CD4-positive, CD25-positive, alpha-beta regulatory T cell (primary cell): Measurements from ENCODE around the gene CARNS1. TPM values are rescaled to one million over a fixed set of nuclear protein-coding genes. Genes with fewer than 3 reads are reported as not detected.

Experiments used
- ATAC-seq, 2 donors: fragments of 150-1000 bp; cut with Tn5 transposase; one replicate each; pipeline ENCODE4 v1.10.0; 2021; ENCODE audit warnings: low read depth in 2 of 2, moderate number of reproducible peaks in 2 of 2, moderate library complexity in 1 of 2
- DNase-seq, 3 donors: peaks; one replicate each; pipeline versions ENCODE4 v3.0.0 to v3.0.0-alpha.2; 2012 to 2022; ENCODE audit warnings: mixed read lengths in 1 of 3
- H3K27ac ChIP-seq: one replicate; pipeline ENCODE4 v1.7.0; 2013; ENCODE audit warnings: mild to moderate bottlenecking, low read length; ENCODE audit not compliant: insufficient read depth, poor library complexity, severe bottlenecking
- H3K27me3 ChIP-seq: one replicate; pipeline ENCODE4 v1.7.0; 2013; ENCODE audit warnings: low read length; ENCODE audit not compliant: control insufficient read depth, insufficient read depth
- H3K36me3 ChIP-seq: one replicate; pipeline ENCODE4 v1.7.0; 2013; ENCODE audit warnings: mild to moderate bottlenecking, low read length, moderate library complexity; ENCODE audit not compliant: control insufficient read depth, insufficient read depth
- H3K4me1 ChIP-seq: 2 replicates; pipeline ENCODE4 v1.7.0; 2013; ENCODE audit warnings: mild to moderate bottlenecking, low read length; ENCODE audit not compliant: insufficient read depth, control insufficient read depth, poor library complexity, severe bottlenecking
- H3K4me3 ChIP-seq: one replicate; pipeline ENCODE4 v1.7.0; 2013; ENCODE audit warnings: low read depth, mild to moderate bottlenecking, low read length, moderate library complexity
- H3K9me3 ChIP-seq, 2 experiments: 1 replicate in 1 of 2; 2 replicates in 1 of 2; pipeline ENCODE4 v1.7.0; 2013; ENCODE audit warnings: low read length in 2 of 2, mild to moderate bottlenecking in 1 of 2, moderate library complexity in 1 of 2; ENCODE audit not compliant: control insufficient read depth in 2 of 2
- H3K27ac Mint-ChIP-seq, 3 donors: one replicate each; pipeline ENCODE4 v1.8.0; 2020 to 2022; ENCODE audit warnings: mild to moderate bottlenecking in 3 of 3, mixed read lengths in 3 of 3, moderate library complexity in 2 of 3
- H3K27me3 Mint-ChIP-seq: one replicate; pipeline ENCODE4 v1.8.0; 2022; ENCODE audit warnings: mild to moderate bottlenecking, mixed read lengths
- H3K36me3 Mint-ChIP-seq: one replicate; pipeline ENCODE4 v1.8.0; 2020; ENCODE audit warnings: mixed read lengths
- H3K4me1 Mint-ChIP-seq, 4 donors: one replicate each; pipeline ENCODE4 v1.8.0; 2020 to 2022; ENCODE audit warnings: mixed read lengths in 4 of 4, mild to moderate bottlenecking in 1 of 4
- H3K4me3 Mint-ChIP-seq, 4 donors: one replicate each; pipeline ENCODE4 v1.8.0; 2020 to 2022; ENCODE audit warnings: mild to moderate bottlenecking in 4 of 4, mixed read lengths in 4 of 4, moderate library complexity in 3 of 4
- H3K9me3 Mint-ChIP-seq, 7 donors: one replicate each; pipeline ENCODE4 v1.8.0; 2020 to 2022; ENCODE audit warnings: mixed read lengths in 7 of 7, mild to moderate bottlenecking in 3 of 7, moderate library complexity in 2 of 7
- polyA plus RNA-seq, 4 donors: library from polyadenylated mRNA; unstranded; fragments of 300-500 nt; fragmentation: Illumina TruSeq; gene quantifications; one replicate each; pipeline ENCODE4 v1.2.3, GENCODE V29; 2021
- total RNA-seq: library from RNA; stranded (reverse); gene quantifications from one replicate; pipeline ENCODE4 v1.2.3, GENCODE V29; 2022

CARNS1 gene
- total and polyA plus RNA-seq, 5 donors from 2014 or later: 0.63 to 7.8 (median 1.3) TPM

GRCh38 chr11:67406969-67407687, 8.3 kb upstream of the CARNS1 start:
- Histone ChIP-seq H3K36me3 (peaks cover 20% of the 10 kb centered on the region), H3K9me3 (no peaks in the 10 kb centered on the region), H3K27me3 (no peaks in the 10 kb centered on the region), H3K4me1 (peaks cover 93% of the 10 kb centered on the region), H3K27ac (peak overlapping the region; percentile 87), H3K4me3 (peak overlapping the region; percentile 76)
- DNase-seq (no peak), ATAC-seq (no peak)
- Mint-ChIP-seq H3K4me3 (peak overlapping the region; percentile 88 to 99 (median 96)), H3K27ac (peak overlapping the region; percentile 89 to 99 (median 95)), H3K9me3 (no peaks in the 10 kb centered on the region), H3K4me1 (peaks cover 15 to 88% (median 42%) of the 10 kb centered on the region in 4 donors), H3K27me3 (peaks cover 6% of the 10 kb centered on the region), H3K36me3 (peaks cover 23% of the 10 kb centered on the region)

GRCh38 chr11:67407688-67408163, 7.8 kb upstream of the CARNS1 start:
- no peak for DNase-seq

DNA sequence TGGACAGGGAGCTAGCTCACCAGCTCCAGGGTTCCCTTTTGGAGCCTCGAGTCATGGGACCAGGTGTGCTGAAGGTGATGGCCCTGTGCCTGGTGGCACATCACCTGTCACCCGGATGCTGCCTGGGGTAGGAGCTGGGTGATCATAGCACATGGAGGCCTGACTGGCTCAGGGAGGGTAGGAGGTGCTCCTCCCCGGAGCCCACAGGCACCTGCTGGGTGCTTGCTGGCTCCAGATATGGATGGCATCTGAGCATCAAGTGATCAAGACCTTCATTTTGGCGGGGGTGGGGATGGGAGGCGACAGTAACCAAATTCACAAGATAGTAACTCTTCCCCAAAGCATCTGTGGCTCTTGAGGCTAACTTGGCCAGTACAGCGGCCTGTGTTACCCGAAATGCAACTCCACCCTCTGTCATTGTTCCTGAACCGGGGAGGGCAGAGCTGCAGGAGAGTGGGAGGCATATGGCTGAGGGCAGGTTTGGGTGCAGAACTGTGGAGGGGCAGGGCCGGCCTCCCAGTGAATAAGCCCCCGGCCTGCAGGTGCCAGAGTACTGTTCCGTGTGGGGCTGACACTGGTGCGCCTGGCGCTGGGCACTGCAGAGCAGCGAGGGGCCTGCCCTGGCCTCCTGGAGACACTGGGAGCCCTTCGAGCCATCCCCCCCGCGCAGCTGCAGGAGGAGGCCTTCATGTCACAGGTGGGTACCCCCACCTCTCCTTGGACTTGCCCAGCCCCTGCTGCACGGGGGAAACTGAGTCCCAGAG, 6.9 kb upstream of the CARNS1 start:
- peaks cover 93% of the 10 kb centered on the region for H3K4me1 ChIP-seq
- Mint-ChIP-seq H3K36me3 (peaks cover 23% of the 10 kb centered on the region), H3K27ac (peak overlapping the region; percentile 89 to 99 (median 95)), H3K4me3 (peak overlapping the region; percentile 88 to 99 (median 96)), H3K27me3 (peaks cover 1% of the 10 kb centered on the region), H3K9me3 (no peaks in the 10 kb centered on the region), H3K4me1 (peaks cover 15 to 89% (median 47%) of the 10 kb centered on the region in 4 donors)
- H3K9me3 ChIP-seq: no peaks in the 10 kb centered on the region
- H3K27ac ChIP-seq: peak overlapping the region; percentile 87
- peak in 1 of 3 donors; percentile 50 for DNase-seq
- no peaks in the 10 kb centered on the region for H3K27me3 ChIP-seq
- H3K4me3 ChIP-seq: peak overlapping the region; percentile 76
- ATAC-seq: peak in 1 of 2 donors; percentile 2
- H3K36me3 ChIP-seq: peaks cover 20% of the 10 kb centered on the region

More at GRCh38 chr11:67407688-67408163, 7.8 kb upstream of the CARNS1 start:
- ATAC-seq: no peak
- Histone ChIP-seq H3K27me3 (no peaks in the 10 kb centered on the region), H3K36me3 (peaks cover 20% of the 10 kb centered on the region), H3K9me3 (no peaks in the 10 kb centered on the region), H3K4me1 (peaks cover 93% of the 10 kb centered on the region), H3K27ac (peak overlapping the region; percentile 87), H3K4me3 (peak overlapping the region; percentile 76)
- peak overlapping the region; percentile 88 to 99 (median 96) for H3K4me3 Mint-ChIP-seq
- peaks cover 15 to 89% (median 44%) of the 10 kb centered on the region in 4 donors for H3K4me1 Mint-ChIP-seq
- peak overlapping the region; percentile 89 to 99 (median 95) for H3K27ac Mint-ChIP-seq
- H3K36me3 Mint-ChIP-seq: peaks cover 23% of the 10 kb centered on the region
- peaks cover 6% of the 10 kb centered on the region for H3K27me3 Mint-ChIP-seq
- H3K9me3 Mint-ChIP-seq: no peaks in the 10 kb centered on the region

DNA sequence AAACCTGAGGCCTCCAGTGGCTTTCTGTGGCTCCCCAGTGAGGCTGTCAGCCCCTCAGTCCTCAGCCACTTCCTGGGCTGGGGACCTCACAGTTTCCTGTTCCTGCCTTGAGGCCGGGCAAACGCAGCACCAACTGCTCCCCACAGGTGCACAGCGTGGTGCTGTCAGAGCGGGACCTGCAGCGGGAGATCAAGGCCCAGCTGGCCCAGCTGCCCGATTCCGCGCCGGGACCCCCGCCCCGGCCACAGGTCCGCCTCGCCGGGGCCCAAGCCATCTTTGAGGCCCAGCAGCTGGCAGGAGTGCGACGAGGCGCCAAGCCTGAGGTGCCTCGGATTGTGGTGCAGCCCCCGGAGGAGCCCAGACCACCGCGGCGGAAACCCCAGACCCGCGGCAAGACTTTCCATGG, 6.2 kb upstream of the CARNS1 start:
- peaks cover 23% of the 10 kb centered on the region for H3K36me3 Mint-ChIP-seq
- Histone ChIP-seq H3K9me3 (no peaks in the 10 kb centered on the region), H3K27ac (peak overlapping the region; percentile 87), H3K4me3 (peak overlapping the region; percentile 57), H3K4me1 (peaks cover 93% of the 10 kb centered on the region), H3K27me3 (no peaks in the 10 kb centered on the region), H3K36me3 (peaks cover 20% of the 10 kb centered on the region)
- DNase-seq (peak; percentile 57 to 94 (median 84)), ATAC-seq (peak; percentile 84 to 86)
- H3K27me3 Mint-ChIP-seq: no peaks in the 10 kb centered on the region
- H3K9me3 Mint-ChIP-seq: no peaks in the 10 kb centered on the region
- H3K4me3 Mint-ChIP-seq: peak overlapping the region; percentile 89 to 99 (median 96)
- peaks cover 15 to 92% (median 47%) of the 10 kb centered on the region in 4 donors for H3K4me1 Mint-ChIP-seq
- peak overlapping the region; percentile 89 to 99 (median 95) for H3K27ac Mint-ChIP-seq

GRCh38 chr11:67409781-67410368, 5.6 kb upstream of the CARNS1 start:
- peak overlapping the region; percentile 87 for H3K27ac ChIP-seq
- peaks cover 20% of the 10 kb centered on the region for H3K36me3 ChIP-seq
- Mint-ChIP-seq H3K4me1 (peaks cover 15 to 93% (median 45%) of the 10 kb centered on the region in 4 donors), H3K36me3 (peaks cover 20% of the 10 kb centered on the region), H3K27ac (peak overlapping the region; percentile 94 to 99 (median 95)), H3K27me3 (no peaks in the 10 kb centered on the region), H3K4me3 (peak overlapping the region; percentile 89 to 99 (median 94)), H3K9me3 (no peaks in the 10 kb centered on the region)
- H3K27me3 ChIP-seq: no peaks in the 10 kb centered on the region
- peak overlapping the region; percentile 57 for H3K4me3 ChIP-seq
- no peak for ATAC-seq
- DNase-seq: no peak
- H3K9me3 ChIP-seq: no peaks in the 10 kb centered on the region
- peaks cover 96% of the 10 kb centered on the region for H3K4me1 ChIP-seq

- H3K9me3 ChIP-seq: no peaks in the 10 kb centered on the region
- ATAC-seq (no peak), DNase-seq (no peak)
- Mint-ChIP-seq H3K9me3 (no peaks in the 10 kb centered on the region), H3K36me3 (peaks cover 16% of the 10 kb centered on the region), H3K4me1 (peaks cover 15 to 93% (median 46%) of the 10 kb centered on the region in 4 donors), H3K4me3 (peak overlapping the region; percentile 89 to 99 (median 94)), H3K27ac (peak overlapping the region; percentile 94 to 99 (median 95)), H3K27me3 (no peaks in the 10 kb centered on the region)
- no peak overlapping the region for H3K4me3 ChIP-seq
- peaks cover 20% of the 10 kb centered on the region for H3K36me3 ChIP-seq
- H3K27ac ChIP-seq: peak overlapping the region; percentile 87
- peaks cover 96% of the 10 kb centered on the region for H3K4me1 ChIP-seq
- H3K27me3 ChIP-seq: no peaks in the 10 kb centered on the region
These were observed 5.1 kb upstream of the CARNS1 start for GRCh38 chr11:67410369-67410831.
